IPS-18c (cell line): ENCODE data around the gene ERICH3.
"Not testable (repeated sequence)": the region's sequence is repeated elsewhere in the genome, so short reads cannot be mapped to it uniquely, and the experiment has no call there.

Source experiments
- H3K4me3 ChIP-seq: 2 replicates; pipeline ENCODE4 v1.7.0; 2013; ENCODE audit warnings: low read depth, mild to moderate bottlenecking, low read length, moderate library complexity; ENCODE audit not compliant: insufficient read depth
- H3K9me3 ChIP-seq: one replicate; pipeline ENCODE4 v1.6.1; 2013; ENCODE audit warnings: mild to moderate bottlenecking, low read length, moderate library complexity; ENCODE audit not compliant: control insufficient read depth, insufficient read depth

ERICH3 gene

GRCh38 chr1:74686928-74687327, 13.3 kb upstream of the ERICH3 start:
- no peaks in the 10 kb centered on the region for H3K9me3 ChIP-seq
- H3K4me3 ChIP-seq: no peak overlapping the region

GRCh38 chr1:74684301-74684700, 10.7 kb upstream of the ERICH3 start:
- Histone ChIP-seq H3K9me3 (no peaks in the 10 kb centered on the region), H3K4me3 (no peak overlapping the region)

GRCh38 chr1:74683656-74684055, 10.1 kb upstream of the ERICH3 start:
- Histone ChIP-seq H3K9me3 (no peaks in the 10 kb centered on the region), H3K4me3 (no peak overlapping the region)

GRCh38 chr1:74681851-74682250, 8.3 kb upstream of the ERICH3 start:
- Histone ChIP-seq H3K4me3 (no peak overlapping the region), H3K9me3 (no peaks in the 10 kb centered on the region)

- Histone ChIP-seq H3K4me3 (no peak overlapping the region), H3K9me3 (no peaks in the 10 kb centered on the region)
Observed at GRCh38 chr1:74681449-74681848, 7.9 kb upstream of the ERICH3 start.

GRCh38 chr1:74681001-74681400, 7.4 kb upstream of the ERICH3 start:
- Histone ChIP-seq H3K4me3 (no peak overlapping the region), H3K9me3 (no peaks in the 10 kb centered on the region)

- no peak overlapping the region for H3K4me3 ChIP-seq
- H3K9me3 ChIP-seq: no peaks in the 10 kb centered on the region
Observed at GRCh38 chr1:74679811-74680210, 6.2 kb upstream of the ERICH3 start.

GRCh38 chr1:74677926-74678325, 4.3 kb upstream of the ERICH3 start:
- no peak overlapping the region for H3K4me3 ChIP-seq
- no peaks in the 10 kb centered on the region for H3K9me3 ChIP-seq

GRCh38 chr1:74674278-74675048, 871 bp upstream of the ERICH3 start:
- no peaks in the 10 kb centered on the region for H3K9me3 ChIP-seq
- H3K4me3 ChIP-seq: no peak overlapping the region; the same call in 1 of the 2 replicates

GRCh38 chr1:74670866-74671265, 2.7 kb downstream of the ERICH3 start:
- H3K9me3 ChIP-seq, H3K4me3 ChIP-seq: not testable (repeated sequence)

- Histone ChIP-seq H3K9me3 (no peaks in the 10 kb centered on the region), H3K4me3 (no peak overlapping the region)
Observed at GRCh38 chr1:74654708-74655107, 18.9 kb downstream of the ERICH3 start.

GRCh38 chr1:74652711-74653139, 20.9 kb downstream of the ERICH3 start:
- H3K9me3 ChIP-seq: no peaks in the 10 kb centered on the region
- H3K4me3 ChIP-seq: no peak overlapping the region

GRCh38 chr1:74650561-74650960, 23.0 kb downstream of the ERICH3 start:
- Histone ChIP-seq H3K9me3 (no peaks in the 10 kb centered on the region), H3K4me3 (no peak overlapping the region)

GRCh38 chr1:74641876-74642275, 31.7 kb downstream of the ERICH3 start:
- Histone ChIP-seq H3K9me3 (no peaks in the 10 kb centered on the region), H3K4me3 (no peak overlapping the region)

- Histone ChIP-seq H3K9me3 (no peaks in the 10 kb centered on the region), H3K4me3 (no peak overlapping the region)
Observed at GRCh38 chr1:74641161-74641560, 32.4 kb downstream of the ERICH3 start.

- H3K4me3 ChIP-seq: no peak overlapping the region
Observed at GRCh38 chr1:74637296-74637695, 36.3 kb downstream of the ERICH3 start.

GRCh38 chr1:74629283-74629682, 44.3 kb downstream of the ERICH3 start:
- Histone ChIP-seq H3K4me3 (no peak overlapping the region), H3K9me3 (no peaks in the 10 kb centered on the region)

More at GRCh38 chr1:74637296-74637695, 36.3 kb downstream of the ERICH3 start:
- H3K9me3 ChIP-seq: no peaks in the 10 kb centered on the region

- no peaks in the 10 kb centered on the region for H3K9me3 ChIP-seq
Observed at GRCh38 chr1:74623716-74624115, 49.9 kb downstream of the ERICH3 start.

GRCh38 chr1:74620242-74620641, 53.4 kb downstream of the ERICH3 start:
- Histone ChIP-seq H3K4me3 (no peak overlapping the region), H3K9me3 (no peaks in the 10 kb centered on the region)

More at GRCh38 chr1:74623716-74624115, 49.9 kb downstream of the ERICH3 start:
- H3K4me3 ChIP-seq: no peak overlapping the region
